Naive thymus-derived CD4-positive, alpha-beta T cell (primary cell): ENCODE results near the gene GPR146. TPM values are rescaled to one million over a fixed set of nuclear protein-coding genes. Genes with fewer than 3 reads are reported as not detected.

Experiments used
- ATAC-seq: fragments of 150-1000 bp; cut with Tn5 transposase; 2 replicates; pipeline ENCODE4 v1.10.0; 2021; ENCODE audit warnings: mild to moderate bottlenecking, moderate library complexity
- CTCF ChIA-PET: fragments of 350-600 bp; sonication (Branson Sonifier 250); formaldehyde crosslinking; loops from one replicate; lab custom pipeline; 2021; ENCODE audit warnings: antibody characterized with exemption; lab: Charles Lee
- POLR2A ChIA-PET: fragments of 350-600 bp; sonication (Branson Sonifier 250); formaldehyde crosslinking; loops from one replicate; lab custom pipeline; 2021; ENCODE audit warnings: antibody characterized with exemption, inconsistent platforms; lab: Charles Lee
- DNase-seq, 9 donors: peaks; one replicate each; pipeline versions ENCODE4 v3.0.0 to v3.0.0-alpha.2; 2020 to 2022; ENCODE audit warnings: mixed read lengths in 1 of 9
- H3K27ac ChIP-seq: one replicate; pipeline ENCODE4 v1.7.0; 2013; ENCODE audit warnings: mild to moderate bottlenecking, low read depth, low read length, moderate library complexity
- H3K27me3 ChIP-seq, 2 donors: one replicate each; pipeline ENCODE4 v1.7.0; 2013; ENCODE audit warnings: low read length in 2 of 2, mild to moderate bottlenecking in 2 of 2, moderate library complexity in 2 of 2; ENCODE audit not compliant: control insufficient read depth in 2 of 2, insufficient read depth in 2 of 2
- H3K36me3 ChIP-seq, 3 experiments: 1 replicate in 2 of 3; 2 replicates in 1 of 3; pipeline ENCODE4 v1.7.0; 2013; ENCODE audit warnings: low read length in 3 of 3, mild to moderate bottlenecking in 3 of 3, moderate library complexity in 1 of 3; ENCODE audit not compliant: insufficient read depth in 3 of 3, control insufficient read depth in 2 of 3
- H3K4me1 ChIP-seq, 2 donors: one replicate each; pipeline ENCODE4 v1.7.0; 2013; ENCODE audit warnings: low read length in 2 of 2, mild to moderate bottlenecking in 2 of 2, moderate library complexity in 1 of 2; ENCODE audit not compliant: control insufficient read depth in 2 of 2, insufficient read depth in 2 of 2
- H3K4me3 ChIP-seq: 2 replicates; pipeline ENCODE4 v1.7.0; 2013; ENCODE audit warnings: mild to moderate bottlenecking, low read length
- H3K9me3 ChIP-seq, 3 experiments: 1 replicate in 2 of 3; 2 replicates in 1 of 3; pipeline ENCODE4 v1.7.0; 2013; ENCODE audit warnings: low read length in 3 of 3; ENCODE audit not compliant: control insufficient read depth in 2 of 3
- H3K27ac Mint-ChIP-seq, 9 donors: one replicate each; pipeline ENCODE4 v1.8.0; 2020 to 2022; ENCODE audit warnings: mixed read lengths in 9 of 9, mild to moderate bottlenecking in 8 of 9, moderate library complexity in 5 of 9, inconsistent platforms in 2 of 9
- H3K27me3 Mint-ChIP-seq, 5 donors: one replicate each; pipeline ENCODE4 v1.8.0; 2021 to 2022; ENCODE audit warnings: mixed read lengths in 5 of 5, mild to moderate bottlenecking in 1 of 5
- H3K36me3 Mint-ChIP-seq, 5 donors: one replicate each; pipeline ENCODE4 v1.8.0; 2020 to 2022; ENCODE audit warnings: mixed read lengths in 5 of 5, mild to moderate bottlenecking in 3 of 5, inconsistent platforms in 1 of 5
- H3K4me1 Mint-ChIP-seq, 7 donors: one replicate each; pipeline ENCODE4 v1.8.0; 2020 to 2022; ENCODE audit warnings: mixed read lengths in 7 of 7, mild to moderate bottlenecking in 3 of 7, inconsistent platforms in 1 of 7
- H3K4me3 Mint-ChIP-seq, 10 donors: one replicate each; pipeline ENCODE4 v1.8.0; 2020 to 2022; ENCODE audit warnings: mild to moderate bottlenecking in 10 of 10, mixed read lengths in 10 of 10, moderate library complexity in 6 of 10, inconsistent platforms in 2 of 10
- H3K9me3 Mint-ChIP-seq, 11 donors: one replicate each; pipeline ENCODE4 v1.8.0; 2020 to 2022; ENCODE audit warnings: mixed read lengths in 11 of 11, mild to moderate bottlenecking in 4 of 11, inconsistent platforms in 1 of 11, moderate library complexity in 1 of 11
- intact Hi-C, 2 donors: fragments of 100-400 bp; cut with micrococcal nuclease; formaldehyde crosslinking; loops; one replicate each; pipeline ENCODE4 v1.15.1; 2023
- polyA plus RNA-seq, 2 donors: library from polyadenylated mRNA; unstranded; fragments of 300-500 nt; fragmentation: Illumina TruSeq; gene quantifications; one replicate each; pipeline ENCODE4 v1.2.3, GENCODE V29; 2021
- total RNA-seq, 6 experiments: library from RNA in 5 of 6; stranded (reverse) in 5 of 6; gene quantifications; 1 replicate in 5 of 6; 2 replicates in 1 of 6; pipeline ENCODE4 v1.2.3 and lab custom pipeline; 2021 to 2026

Gene GPR146
- total and polyA plus RNA-seq, 7 experiments from 2014 or later = 10.1 to 26.5 (median 15.9) TPM

DNA sequence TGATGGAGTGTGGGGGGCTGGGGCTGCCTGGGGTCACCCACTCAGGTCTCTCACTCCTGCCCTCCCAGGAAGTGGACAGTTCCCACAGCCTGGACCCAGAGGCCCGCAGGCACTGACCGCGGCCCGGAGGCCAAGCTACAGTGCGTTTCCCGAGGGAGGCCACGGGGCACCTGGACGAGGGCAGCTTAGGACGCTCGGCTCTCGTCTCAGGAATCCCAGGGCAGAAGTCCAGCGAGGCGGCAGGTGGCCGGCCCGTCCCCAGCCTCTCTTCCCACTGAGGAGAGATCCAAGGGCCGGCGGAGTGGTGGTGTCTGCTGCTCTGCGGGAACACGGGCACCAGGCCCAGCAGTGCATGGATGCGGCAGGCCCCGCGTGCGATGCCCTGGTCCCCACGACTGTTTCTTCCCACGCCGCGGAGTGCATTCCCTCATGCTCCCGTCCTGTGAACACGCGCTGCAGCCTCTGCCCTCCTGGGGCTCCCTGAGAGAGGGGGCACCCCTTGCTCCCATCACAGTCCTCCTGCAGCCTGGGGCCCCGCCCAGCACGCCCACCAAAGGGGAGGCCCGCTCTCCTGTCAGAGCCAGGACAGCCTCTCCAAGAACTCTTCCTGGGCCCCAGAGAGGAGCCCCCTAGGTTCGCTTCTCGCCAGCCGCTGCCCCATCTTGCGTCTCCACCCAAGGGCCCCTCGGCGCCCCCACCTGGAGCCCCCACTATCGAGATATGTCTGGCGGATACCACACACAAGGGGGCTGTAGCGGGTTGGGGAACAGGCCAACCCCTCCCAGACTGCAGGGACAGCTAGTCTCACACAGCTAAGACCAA is 24.3 kb upstream of the GPR146 start:
- no peaks in the 10 kb centered on the region for H3K27me3 Mint-ChIP-seq
- Histone ChIP-seq H3K36me3 (peaks cover 0 to 27% (median 0%) of the 10 kb centered on the region in 3 experiments), H3K9me3 (peaks cover 0 to 28% (median 0%) of the 10 kb centered on the region in 3 experiments), H3K4me3 (no peak overlapping the region), H3K4me1 (no peaks in the 10 kb centered on the region), H3K27me3 (no peaks in the 10 kb centered on the region), H3K27ac (no peak overlapping the region)
- DNase-seq = no peak
- H3K4me1 Mint-ChIP-seq = peaks cover 6 to 28% (median 8%) of the 10 kb centered on the region in 7 donors
- ATAC-seq = no peak
- intact Hi-C loops = loop anchor here (1.0 to 2.0 kb wide), 2 partner anchors 45 kb away; no protein-coding TSS in a partner anchor
- H3K27ac Mint-ChIP-seq = no peak overlapping the region
- peaks cover 4 to 30% (median 16%) of the 10 kb centered on the region in 5 donors for H3K36me3 Mint-ChIP-seq
- H3K9me3 Mint-ChIP-seq = peaks cover 0 to 19% (median 8%) of the 10 kb centered on the region in 11 donors
- no peak overlapping the region for H3K4me3 Mint-ChIP-seq
- CTCF ChIA-PET = interaction anchor here (0.6 to 1.9 kb wide), 2 partner anchors 46 to 1008 kb away, joined by 3 to 10 read pairs; no protein-coding TSS in a partner anchor
- POLR2A ChIA-PET = no interaction called here

DNA sequence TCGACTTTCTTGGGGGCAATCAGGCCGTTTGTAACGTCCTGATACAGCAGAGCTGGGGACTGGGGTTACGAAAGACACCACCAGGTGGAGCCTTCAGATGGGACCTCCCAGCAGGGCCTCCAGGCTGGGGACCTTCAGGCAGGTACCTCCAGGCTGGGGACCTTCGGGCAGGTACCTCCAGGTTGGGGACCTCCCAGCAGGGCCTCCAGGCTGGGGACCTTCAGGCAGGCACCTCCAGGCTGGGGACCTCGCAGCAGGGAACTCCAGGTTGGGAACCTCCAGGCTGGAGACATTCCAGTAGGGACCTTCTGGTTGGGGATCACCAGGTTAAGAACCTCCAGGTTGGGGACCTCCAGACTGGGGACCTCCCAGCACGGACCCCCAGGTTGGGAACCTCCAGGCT is 23.5 kb upstream of the GPR146 start:
- no peak for DNase-seq
- peaks cover 0 to 28% (median 0%) of the 10 kb centered on the region in 3 experiments for H3K9me3 ChIP-seq
- intact Hi-C loops = loop anchor here (1.0 to 2.0 kb wide), 2 partner anchors 44 kb away; no protein-coding TSS in a partner anchor
- Mint-ChIP-seq H3K36me3 (peaks cover 4 to 30% (median 16%) of the 10 kb centered on the region in 5 donors), H3K27me3 (no peaks in the 10 kb centered on the region), H3K27ac (no peak overlapping the region), H3K9me3 (peaks cover 0 to 19% (median 8%) of the 10 kb centered on the region in 11 donors), H3K4me3 (no peak overlapping the region), H3K4me1 (peaks cover 6 to 31% (median 9%) of the 10 kb centered on the region in 7 donors)
- ChIA-PET CTCF (interaction anchor here (1.9 kb wide), 1 partner anchor 45 kb away, joined by 10 read pairs; no protein-coding TSS in a partner anchor), POLR2A (no interaction called here)
- no peak for ATAC-seq
- H3K27me3 ChIP-seq = no peaks in the 10 kb centered on the region
- H3K4me3 ChIP-seq = no peak overlapping the region
- H3K4me1 ChIP-seq = no peaks in the 10 kb centered on the region
- no peak overlapping the region for H3K27ac ChIP-seq
- H3K36me3 ChIP-seq = peaks cover 0 to 36% (median 0%) of the 10 kb centered on the region in 3 experiments

DNA sequence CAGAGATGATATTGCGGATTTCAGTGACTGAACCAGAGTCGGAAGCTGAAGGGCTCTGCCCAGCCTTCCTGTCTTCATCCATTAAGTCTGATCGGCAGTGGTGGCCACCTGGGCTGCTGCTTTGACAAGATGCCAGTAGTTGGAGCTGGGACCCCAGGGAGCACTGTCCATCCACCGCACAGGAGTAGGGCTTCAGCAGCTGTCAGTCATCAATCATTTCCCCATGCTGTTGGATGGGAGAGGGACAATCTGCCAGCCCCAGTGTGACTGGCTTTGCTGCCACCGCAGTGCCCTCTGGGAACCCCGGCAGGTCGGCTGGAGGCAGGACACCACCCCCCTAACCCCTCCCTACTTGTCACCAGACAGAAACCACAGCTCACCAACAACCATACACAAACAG is 23.0 kb upstream of the GPR146 start:
- Mint-ChIP-seq H3K36me3 (peaks cover 7 to 33% (median 17%) of the 10 kb centered on the region in 5 donors), H3K4me1 (peaks cover 7 to 29% (median 13%) of the 10 kb centered on the region in 7 donors), H3K27me3 (no peaks in the 10 kb centered on the region), H3K9me3 (peaks cover 0 to 19% (median 8%) of the 10 kb centered on the region in 11 donors), H3K4me3 (no peak overlapping the region), H3K27ac (peak overlapping the region in 1 of 9 donors; percentile 17)
- Histone ChIP-seq H3K4me1 (no peaks in the 10 kb centered on the region), H3K27ac (no peak overlapping the region), H3K36me3 (peaks cover 0 to 41% (median 0%) of the 10 kb centered on the region in 3 experiments), H3K27me3 (no peaks in the 10 kb centered on the region), H3K4me3 (no peak overlapping the region), H3K9me3 (peaks cover 0 to 28% (median 0%) of the 10 kb centered on the region in 3 experiments)
- CTCF ChIA-PET = interaction anchor here (1.9 kb wide), 1 partner anchor 44 kb away, joined by 10 read pairs; no protein-coding TSS in a partner anchor
- POLR2A ChIA-PET = interaction anchor here (0.5 kb wide), 1 partner anchor 1325 kb away, joined by 3 read pairs; no protein-coding TSS in a partner anchor
- intact Hi-C loops = loop anchor here in 1 of 2 donors (2.0 kb wide), 1 partner anchor 43 kb away; no protein-coding TSS in a partner anchor
- DNase-seq (no peak), ATAC-seq (no peak)

DNA sequence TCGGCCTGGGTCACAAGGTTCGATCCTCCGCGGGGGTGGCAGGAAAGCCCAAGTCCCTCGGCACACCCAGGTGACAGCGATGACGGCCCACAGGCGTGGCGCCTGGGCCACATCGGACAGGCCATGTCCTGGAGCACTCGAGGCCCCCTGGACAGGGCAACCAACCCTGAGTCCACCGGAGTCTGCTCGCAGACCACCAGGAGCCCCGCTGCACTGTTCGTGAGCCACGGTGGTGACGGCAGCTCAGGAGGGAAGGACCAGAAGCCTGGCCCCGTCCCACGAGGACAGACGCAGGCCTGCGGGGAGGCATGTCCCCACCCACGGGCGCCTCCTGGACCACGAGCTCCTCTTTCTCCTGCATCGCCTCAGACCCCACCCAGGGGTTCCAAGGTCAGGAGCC is 22.4 kb upstream of the GPR146 start:
- H3K4me1 ChIP-seq = no peaks in the 10 kb centered on the region
- H3K27me3 ChIP-seq = no peaks in the 10 kb centered on the region
- no peak overlapping the region for H3K4me3 ChIP-seq
- H3K9me3 Mint-ChIP-seq = peaks cover 0 to 19% (median 8%) of the 10 kb centered on the region in 11 donors
- H3K4me1 Mint-ChIP-seq = peaks cover 10 to 33% (median 18%) of the 10 kb centered on the region in 7 donors
- DNase-seq (no peak), ATAC-seq (no peak)
- H3K36me3 Mint-ChIP-seq = peaks cover 7 to 37% (median 17%) of the 10 kb centered on the region in 5 donors
- no peak overlapping the region for H3K27ac ChIP-seq
- intact Hi-C loops = loop anchor here in 1 of 2 donors (2.0 kb wide), 1 partner anchor 43 kb away; no protein-coding TSS in a partner anchor
- H3K27me3 Mint-ChIP-seq = no peaks in the 10 kb centered on the region
- CTCF ChIA-PET = interaction anchor here (1.2 to 1.9 kb wide), 2 partner anchors 44 kb away, joined by 4 to 10 read pairs; no protein-coding TSS in a partner anchor
- POLR2A ChIA-PET = interaction anchor here (0.5 kb wide), 1 partner anchor 1324 kb away, joined by 3 read pairs; no protein-coding TSS in a partner anchor
- no peak overlapping the region for H3K27ac Mint-ChIP-seq
- H3K36me3 ChIP-seq = peaks cover 0 to 41% (median 0%) of the 10 kb centered on the region in 3 experiments
- no peak overlapping the region for H3K4me3 Mint-ChIP-seq
- peaks cover 0 to 28% (median 0%) of the 10 kb centered on the region in 3 experiments for H3K9me3 ChIP-seq

DNA sequence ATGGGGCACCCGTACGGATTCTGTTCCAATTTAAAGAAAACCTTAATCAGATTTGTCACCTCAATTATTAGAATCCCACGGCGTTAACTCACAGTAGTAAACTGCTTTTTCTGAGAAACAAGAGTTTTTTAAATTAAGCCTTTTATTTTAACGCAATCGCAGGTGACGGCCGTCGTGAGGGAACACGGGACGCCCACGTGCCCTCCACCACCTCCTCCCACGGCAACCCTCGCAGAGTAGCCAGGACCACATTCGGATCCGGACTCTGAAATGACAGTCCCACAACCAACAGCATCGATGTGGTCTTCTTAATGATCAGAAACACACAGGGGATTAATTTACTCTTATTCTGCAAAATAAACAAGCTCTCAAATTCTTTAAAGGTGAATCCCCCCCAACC is 22.0 kb upstream of the GPR146 start:
- ChIA-PET POLR2A (no interaction called here), CTCF (interaction anchor here (1.2 kb wide), 1 partner anchor 43 kb away, joined by 4 read pairs; no protein-coding TSS in a partner anchor)
- H3K4me1 ChIP-seq = peaks cover 0 to 2% of the 10 kb centered on the region in 2 donors
- no peak overlapping the region for H3K4me3 Mint-ChIP-seq
- H3K9me3 Mint-ChIP-seq = peaks cover 0 to 19% (median 8%) of the 10 kb centered on the region in 11 donors
- DNase-seq (no peak), ATAC-seq (no peak)
- intact Hi-C loops = no loop called here
- peaks cover 7 to 38% (median 17%) of the 10 kb centered on the region in 5 donors for H3K36me3 Mint-ChIP-seq
- H3K4me1 Mint-ChIP-seq = peaks cover 12 to 38% (median 22%) of the 10 kb centered on the region in 7 donors
- peaks cover 0 to 41% (median 0%) of the 10 kb centered on the region in 3 experiments for H3K36me3 ChIP-seq
- H3K27me3 ChIP-seq = no peaks in the 10 kb centered on the region
- no peak overlapping the region for H3K4me3 ChIP-seq
- no peak overlapping the region for H3K27ac Mint-ChIP-seq
- no peaks in the 10 kb centered on the region for H3K27me3 Mint-ChIP-seq
- peaks cover 0 to 28% (median 0%) of the 10 kb centered on the region in 3 experiments for H3K9me3 ChIP-seq
- H3K27ac ChIP-seq = no peak overlapping the region

DNA sequence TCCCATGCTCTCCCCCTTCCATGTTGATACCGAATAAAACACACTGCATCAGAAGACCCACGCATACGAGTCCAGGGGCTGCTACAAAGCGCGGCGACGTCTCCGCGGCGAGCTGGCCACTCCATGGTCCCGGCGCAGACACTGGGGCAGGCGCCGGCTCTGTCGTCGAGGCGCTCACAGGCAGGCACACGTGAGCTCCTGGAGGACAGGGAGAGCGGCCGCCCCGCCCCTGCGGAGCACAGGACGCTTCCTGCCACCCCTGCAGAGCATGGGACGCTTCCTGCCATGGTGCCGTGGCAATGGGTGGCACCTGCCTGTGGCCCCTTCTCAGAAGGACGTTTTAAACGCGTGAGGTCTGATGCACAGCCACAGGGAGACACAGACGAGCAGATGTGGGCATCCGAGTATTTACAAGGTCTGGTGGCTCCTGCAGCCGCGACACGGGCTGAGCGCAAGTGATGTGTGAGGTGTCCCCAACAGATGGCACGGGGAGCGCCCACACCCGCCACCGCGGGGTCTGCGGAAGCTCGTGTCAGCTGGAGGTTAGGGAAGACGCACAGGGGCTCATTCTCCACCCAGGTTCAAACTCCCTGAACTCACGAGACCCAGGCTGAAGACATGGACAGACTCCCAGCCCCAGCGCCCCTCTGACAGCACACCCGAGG is 21.4 kb upstream of the GPR146 start:
- CTCF ChIA-PET = interaction anchor here (1.2 kb wide), 1 partner anchor 43 kb away, joined by 4 read pairs; no protein-coding TSS in a partner anchor
- Histone ChIP-seq H3K4me3 (no peak overlapping the region), H3K36me3 (peaks cover 0 to 41% (median 0%) of the 10 kb centered on the region in 3 experiments), H3K4me1 (peaks cover 0 to 4% of the 10 kb centered on the region in 2 donors), H3K27ac (no peak overlapping the region), H3K27me3 (no peaks in the 10 kb centered on the region), H3K9me3 (peaks cover 0 to 28% (median 0%) of the 10 kb centered on the region in 3 experiments)
- ATAC-seq = peak; percentile 14
- H3K27ac Mint-ChIP-seq = no peak overlapping the region
- no peaks in the 10 kb centered on the region for H3K27me3 Mint-ChIP-seq
- intact Hi-C loops = no loop called here
- no peak overlapping the region for H3K4me3 Mint-ChIP-seq
- POLR2A ChIA-PET = no interaction called here
- peaks cover 7 to 36% (median 16%) of the 10 kb centered on the region in 5 donors for H3K36me3 Mint-ChIP-seq
- peaks cover 0 to 19% (median 8%) of the 10 kb centered on the region in 11 donors for H3K9me3 Mint-ChIP-seq
- DNase-seq = no peak
- H3K4me1 Mint-ChIP-seq = peaks cover 12 to 38% (median 22%) of the 10 kb centered on the region in 7 donors
